GM12873 (cell line): ENCODE measurements around the gene SNX20.

Experiments used
- TF ChIP-seq, protein P1 (sequence below): IDR thresholded peaks from 2 replicates; pipeline ENCODE4 v1.5.1; 2012; ENCODE audit warnings: low read depth, mild to moderate bottlenecking, moderate library complexity, low read length, control low read depth; ENCODE audit not compliant: insufficient read depth; ENCODE audit errors: missing control alignments

Gene SNX20

DNA sequence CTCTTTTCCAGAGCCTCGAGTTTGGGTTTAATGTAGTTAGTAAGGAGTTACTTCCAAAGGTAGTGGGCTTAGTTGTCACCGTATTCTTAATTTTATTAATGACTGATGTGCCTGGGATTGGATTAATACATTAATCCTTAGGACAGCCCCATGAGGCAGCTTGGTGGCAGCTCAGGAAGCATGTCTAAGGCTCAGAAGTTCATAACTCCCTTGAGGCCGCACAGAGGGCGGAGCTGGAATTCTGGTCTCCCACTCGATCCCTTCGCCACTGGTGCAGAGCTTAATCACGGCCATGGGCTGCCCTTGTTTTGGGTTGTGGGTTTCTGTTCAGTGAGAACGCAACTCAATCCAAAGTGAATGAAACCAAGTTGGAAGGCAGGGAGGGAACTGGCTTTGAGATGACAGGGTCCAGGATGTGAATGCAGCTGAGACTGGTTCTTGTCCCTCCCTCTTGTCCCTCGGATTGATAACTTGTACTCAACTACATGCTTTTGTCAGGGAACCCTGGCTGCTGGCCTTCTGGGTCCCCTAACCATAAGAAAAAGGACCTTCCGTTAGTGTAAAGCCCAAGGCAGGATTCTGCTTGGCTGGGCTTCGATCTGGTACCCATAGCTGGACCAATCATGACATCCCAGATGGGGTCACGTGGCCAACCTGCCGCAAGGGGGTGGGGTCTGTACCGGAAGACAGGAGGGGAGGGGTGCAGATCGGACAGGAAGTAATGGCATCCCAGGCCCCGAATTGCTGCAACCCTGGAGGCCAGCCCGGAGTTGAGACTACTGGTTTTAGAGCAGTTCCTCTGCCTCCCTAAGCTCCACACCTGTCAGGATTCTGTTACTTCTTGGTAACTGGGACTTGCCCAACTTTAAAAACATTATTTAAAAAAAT lies 45.4 kb downstream of the SNX20 start:
- TF ChIP-seq, protein P1, sequence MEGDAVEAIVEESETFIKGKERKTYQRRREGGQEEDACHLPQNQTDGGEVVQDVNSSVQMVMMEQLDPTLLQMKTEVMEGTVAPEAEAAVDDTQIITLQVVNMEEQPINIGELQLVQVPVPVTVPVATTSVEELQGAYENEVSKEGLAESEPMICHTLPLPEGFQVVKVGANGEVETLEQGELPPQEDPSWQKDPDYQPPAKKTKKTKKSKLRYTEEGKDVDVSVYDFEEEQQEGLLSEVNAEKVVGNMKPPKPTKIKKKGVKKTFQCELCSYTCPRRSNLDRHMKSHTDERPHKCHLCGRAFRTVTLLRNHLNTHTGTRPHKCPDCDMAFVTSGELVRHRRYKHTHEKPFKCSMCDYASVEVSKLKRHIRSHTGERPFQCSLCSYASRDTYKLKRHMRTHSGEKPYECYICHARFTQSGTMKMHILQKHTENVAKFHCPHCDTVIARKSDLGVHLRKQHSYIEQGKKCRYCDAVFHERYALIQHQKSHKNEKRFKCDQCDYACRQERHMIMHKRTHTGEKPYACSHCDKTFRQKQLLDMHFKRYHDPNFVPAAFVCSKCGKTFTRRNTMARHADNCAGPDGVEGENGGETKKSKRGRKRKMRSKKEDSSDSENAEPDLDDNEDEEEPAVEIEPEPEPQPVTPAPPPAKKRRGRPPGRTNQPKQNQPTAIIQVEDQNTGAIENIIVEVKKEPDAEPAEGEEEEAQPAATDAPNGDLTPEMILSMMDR = no peak

DNA sequence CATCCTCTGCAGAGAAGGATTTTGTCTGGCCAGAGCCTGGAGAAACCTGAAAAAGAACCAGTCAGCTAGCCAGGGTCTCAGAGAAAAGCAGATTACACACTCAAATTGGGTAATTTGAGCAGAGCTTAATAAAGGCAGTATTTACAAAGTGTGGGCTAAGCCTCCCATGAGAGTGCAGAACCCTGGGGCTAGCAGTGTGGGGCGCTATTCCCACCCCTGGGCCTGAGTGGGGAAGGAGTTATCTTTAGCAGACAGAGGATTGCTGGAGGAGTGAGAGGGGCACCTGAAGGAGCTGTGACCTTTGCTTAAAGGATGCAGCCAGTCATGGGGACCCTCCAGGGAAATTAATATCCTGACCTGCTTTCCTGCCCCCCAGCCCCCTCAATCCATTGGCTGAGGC lies 46.2 kb downstream of the SNX20 start:
- TF ChIP-seq, protein P1 = no peak

- TF ChIP-seq, protein P1 = no peak
Observed at GRCh38 chr16:50634090-50634489, 47.0 kb downstream of the SNX20 start.

- TF ChIP-seq, protein P1 = no peak
Observed at GRCh38 chr16:50632927-50633800, 47.9 kb downstream of the SNX20 start.

- TF ChIP-seq, protein P1 = no peak
Observed at GRCh38 chr16:50631985-50632576, 49.0 kb downstream of the SNX20 start.

GRCh38 chr16:50631249-50631984 lies 49.7 kb downstream of the SNX20 start:
- TF ChIP-seq, protein P1 = no peak
